Measurements from ENCODE around the gene SFTPB.

GRCh38 chr2:85642725-85643124 lies 25.3 kb downstream of the SFTPB start:
- TF ChIP-seq CREB5 (CRISPR knock-in tag; IDR thresholded peaks at IDR 0.05; ENCODE audit: low read depth): no peak
- no peak for TF ChIP-seq CSDC2 (CRISPR knock-in tag; IDR thresholded peaks at IDR 0.05)
- no peak for TF ChIP-seq ESRRG (CRISPR knock-in tag; IDR thresholded peaks at IDR 0.05)
